Ovary (tissue), 9 donors: ENCODE results near the gene TRMT13. TPM values are rescaled to one million over a fixed set of nuclear protein-coding genes. Genes with fewer than 3 reads are reported as not detected.

Source experiments
- DNase-seq, 5 donors: peaks; one replicate each; pipeline ENCODE4 v3.0.0-alpha.2; 2019 to 2020
- H3K27ac ChIP-seq, 2 donors: fragments of 200-600 bp; one replicate each; pipeline versions ENCODE4 v1.5.1 to v1.8.0; 2019 to 2022
- H3K27me3 ChIP-seq: fragments of 200-600 bp; one replicate; pipeline ENCODE4 v1.8.0; 2022
- H3K36me3 ChIP-seq: fragments of 200-600 bp; sonication (generic); one replicate; pipeline ENCODE4 v1.5.1; 2019
- H3K4me1 ChIP-seq: one replicate; pipeline ENCODE4 v1.8.1; 2013; ENCODE audit warnings: mild to moderate bottlenecking, moderate library complexity; ENCODE audit not compliant: insufficient read depth
- H3K4me3 ChIP-seq: fragments of 200-600 bp; sonication (generic); one replicate; pipeline ENCODE4 v1.5.1; 2017
- H3K9me3 ChIP-seq, 2 donors: fragments of 200-600 bp in 1 of 2; sonication (generic) in 1 of 2; one replicate each; pipeline versions ENCODE4 v1.5.1 to v1.8.1; 2013 to 2019; ENCODE audit warnings: mild to moderate bottlenecking in 1 of 2, moderate library complexity in 1 of 2
- CTCF ChIP-seq, 3 donors: fragments of 450-650 bp in 2 of 3; fragments of 200-600 bp in 1 of 3; IDR thresholded peaks; one replicate each; pipeline versions ENCODE4 v1.5.1 to v1.8.0; 2016 to 2022; ENCODE audit warnings: antibody characterized with exemption in 3 of 3, mild to moderate bottlenecking in 1 of 3
- EP300 ChIP-seq: sonication (generic); formaldehyde crosslinking; IDR thresholded peaks from one replicate; pipeline ENCODE4 v1.6.1; 2017; ENCODE audit warnings: antibody characterized with exemption
- POLR2A ChIP-seq: fragments of 450-650 bp; IDR thresholded peaks from one replicate; pipeline ENCODE4 v1.6.1; 2017; ENCODE audit warnings: antibody characterized with exemption, mild to moderate bottlenecking, moderate library complexity
- WGBS, 3 donors: extraction: QIAGEN DNeasy Blood & Tissue Kit in 1 of 3; methylation state at CpG; one replicate each; pipeline versions ENCODE4 v1.1.5 to v1.1.7; 2013 to 2017; 5-methylcytosine and 5-hydroxymethylcytosine counted together
- intact Hi-C, 4 donors: fragments of 100-400 bp; cut with DNase I; formaldehyde crosslinking; loops; one replicate each; pipeline versions ENCODE4 v1.11.0 to v1.15.1; 2022 to 2023
- polyA plus RNA-seq, 2 donors: library from polyadenylated mRNA; stranded (reverse); fragments of 200-250 nt in 1 of 2; fragments of 350-450 nt in 1 of 2; fragmentation: Illumina TruSeq in 1 of 2; extraction: RNeasy Lipid Tissue Mini Kit (QIAGEN cat#74804) in 1 of 2; gene quantifications; one replicate each; pipeline ENCODE4 v1.2.3, GENCODE V29; 2013 to 2014
- total RNA-seq, 7 donors: library from RNA; depleted of rRNA in 2 of 7; stranded (reverse); fragments of >200 nt in 2 of 7; fragmentation: NEBNext Ultra II Directional in 3 of 7; extraction: Animal tissue kit (Norgen Biotek cat#: 25700) in 3 of 7; gene quantifications; one replicate each; pipeline versions ENCODE4 v1.1.0 to v1.2.4, GENCODE V29; 2016 to 2023
- donor health status: DM: no; HTN: no; CAD: no; lungs with moderate emphysema.
- donor health status: DM: no; HTN: no; CAD: no.
- donor health status: Bipolar disorder and iron deficiency.
- donor health status: DM: yes; HTN: yes; CAD: no.
- donor health status: DM: no; HTN: no; CAD: no.
- donor health status: DM: yes; HTN: yes; CAD: no.

The TRMT13 gene
- total and polyA plus RNA-seq, 9 donors = 10.0 to 23.3 (median 16.4) TPM

GRCh38 chr1:100177295-100178041 is 44.5 kb downstream of the TRMT13 start:
- no peaks in the 10 kb centered on the region for H3K4me1 ChIP-seq
- 92 to 94% (median 93%) methylated on average over 4 of the region's 4 CpGs for WGBS, 3 donors
- H3K9me3 ChIP-seq = no peaks in the 10 kb centered on the region
- no peak overlapping the region for H3K27ac ChIP-seq
- DNase-seq = no peak
- H3K27me3 ChIP-seq = no peaks in the 10 kb centered on the region
- no peaks in the 10 kb centered on the region for H3K36me3 ChIP-seq
- intact Hi-C loops = no loop called here
- TF ChIP-seq POLR2A (no peak), CTCF (IDR thresholded peaks at IDR 0.05) (no peak), EP300 (no peak)
- no peak overlapping the region for H3K4me3 ChIP-seq

DNA sequence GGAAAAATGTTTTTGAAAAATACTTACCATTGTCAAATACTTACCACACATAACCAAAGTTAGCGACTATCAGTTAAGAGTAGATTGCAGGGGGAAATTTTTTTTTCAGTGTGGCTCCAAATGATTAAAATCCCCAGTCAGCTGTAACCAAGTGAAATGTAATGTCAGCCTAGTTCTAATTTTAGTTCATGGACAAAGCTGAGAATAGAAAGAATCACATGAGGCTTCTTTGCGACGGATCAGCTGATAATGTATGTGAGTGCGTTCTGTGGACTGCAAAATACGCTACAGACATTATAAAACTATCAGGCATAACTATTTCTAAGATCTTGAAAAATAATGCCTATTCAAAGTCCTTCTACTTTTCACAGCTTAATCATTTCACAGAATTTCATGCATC is 45.1 kb downstream of the TRMT13 start, which contains the start of gene LRRC39:
TSS of gene LRRC39 (minus strand) at position 166 of the 400 bp plus-strand sequence. CDS start 9,740 bp downstream, outside the sequence.
- Histone ChIP-seq H3K4me1 (no peaks in the 10 kb centered on the region), H3K4me3 (no peak within 1 kb of the TSS), H3K27me3 (no peaks in the 10 kb centered on the region), H3K9me3 (no peaks in the 10 kb centered on the region), H3K36me3 (no peaks in the 10 kb centered on the region), H3K27ac (no peak within 1 kb of the TSS)
- 49 to 64% (median 61%) methylated on average over 5 of the region's 5 CpGs for WGBS, 3 donors
- DNase-seq = no peak
- TF ChIP-seq CTCF (IDR thresholded peaks at IDR 0.05) (no peak), EP300 (no peak), POLR2A (no peak)
- intact Hi-C loops = no loop called here

- no peak for DNase-seq
- H3K36me3 ChIP-seq = no peaks in the 10 kb centered on the region
- 91 to 98% (median 98%) methylated on average over 4 of the region's 4 CpGs for WGBS, 3 donors
- no peak for TF ChIP-seq EP300
- TF ChIP-seq POLR2A = no peak
- TF ChIP-seq CTCF (IDR thresholded peaks at IDR 0.05) = no peak
- intact Hi-C loops = no loop called here
- no peak overlapping the region for H3K4me3 ChIP-seq
- no peaks in the 10 kb centered on the region for H3K27me3 ChIP-seq
- no peaks in the 10 kb centered on the region for H3K9me3 ChIP-seq
- H3K27ac ChIP-seq = no peak overlapping the region
- H3K4me1 ChIP-seq = no peaks in the 10 kb centered on the region
These were observed 50.4 kb downstream of the TRMT13 start for GRCh38 chr1:100183370-100183769.

- WGBS, 3 donors = 48 to 61% (median 50%) methylated on average over 1 of the region's 1 CpG
These were observed 51.6 kb downstream of the TRMT13 start for GRCh38 chr1:100184536-100184935.

More at GRCh38 chr1:100184536-100184935, 51.6 kb downstream of the TRMT13 start:
- Histone ChIP-seq H3K27ac (no peak overlapping the region), H3K36me3 (no peaks in the 10 kb centered on the region), H3K27me3 (no peaks in the 10 kb centered on the region), H3K4me3 (no peak overlapping the region), H3K9me3 (no peaks in the 10 kb centered on the region), H3K4me1 (peaks cover 1% of the 10 kb centered on the region)
- intact Hi-C loops = no loop called here
- DNase-seq = no peak
- no peak for TF ChIP-seq CTCF (IDR thresholded peaks at IDR 0.05)
- no peak for TF ChIP-seq EP300
- TF ChIP-seq POLR2A = no peak
